ENCODE results near the gene EFCAB6.

Gene EFCAB6

DNA sequence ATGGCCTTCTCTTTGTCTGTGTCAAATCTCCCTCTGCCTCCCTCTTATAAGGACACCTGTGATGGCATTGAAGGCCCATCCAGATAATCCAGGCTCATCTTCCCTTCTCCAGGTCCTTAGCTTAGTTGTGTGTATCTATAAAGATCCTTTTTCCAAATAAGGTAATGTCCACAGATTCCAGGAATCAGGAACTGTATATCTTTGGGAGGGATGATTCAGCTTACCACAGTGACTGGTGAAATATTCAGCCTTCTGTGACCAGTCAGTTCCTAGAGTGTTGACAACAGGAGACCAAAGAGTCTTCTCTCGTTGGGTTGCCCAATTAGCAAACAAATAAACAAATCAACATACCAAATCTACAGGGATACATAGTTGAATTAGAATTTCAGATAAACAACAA is 224.5 kb downstream of the EFCAB6 start:
- Histone ChIP-seq H2BK5ac (ENCODE audit: low read depth, low read length, poor library complexity) (no peak overlapping the region), H3K27me3 (ENCODE audit: insufficient read depth, low read length) (no peaks in the 10 kb centered on the region), H3K27ac (ENCODE audit: low read depth, low read length) (no peak overlapping the region), H2BK12ac (ENCODE audit: low read length) (no peak overlapping the region), H3K4me1 (ENCODE audit: control insufficient read depth in 1 of 2, insufficient read depth in 2 of 2, low read length in 2 of 2) (no peaks in the 10 kb centered on the region), H3K79me1 (ENCODE audit: low read length) (no peaks in the 10 kb centered on the region), H3K23ac (ENCODE audit: low read length) (no peak overlapping the region), H3K79me2 (ENCODE audit: control insufficient read depth, insufficient read depth, low read length, poor library complexity) (no peaks in the 10 kb centered on the region), H2BK120ac (ENCODE audit: insufficient read depth, low read length, poor library complexity) (no peak overlapping the region), H2AFZ (ENCODE audit: insufficient read depth, low read length, poor library complexity) (no peak overlapping the region), H3K4me2 (ENCODE audit: low read length) (no peak overlapping the region), H2AK5ac (ENCODE audit: low read length) (no peak overlapping the region), H3K4me3 (ENCODE audit: low read depth, low read length) (no peak overlapping the region), H3K9me3 (ENCODE audit: insufficient read depth, low read depth, low read length) (peaks cover 5% of the 10 kb centered on the region), H3K14ac (ENCODE audit: low read length) (no peak overlapping the region), H4K12ac (ENCODE audit: low read depth, low read length) (no peak overlapping the region), H3K9ac (ENCODE audit: low read length) (no peak overlapping the region), H3K4ac (ENCODE audit: low read depth, low read length) (no peak overlapping the region), H4K8ac (ENCODE audit: low read depth, low read length) (no peak overlapping the region), H3K36me3 (ENCODE audit: control insufficient read depth in 1 of 2, insufficient read depth in 2 of 2, low read length in 2 of 2) (no peaks in the 10 kb centered on the region), H4K91ac (ENCODE audit: low read depth, low read length) (no peak overlapping the region), H3K18ac (ENCODE audit: low read length) (no peak overlapping the region)
- no peak for DNase-seq
- no CpG with 5 or more reads among the region's 1 CpG for WGBS (ENCODE audit: extremely low coverage, insufficient coverage, insufficient read length)

DNA sequence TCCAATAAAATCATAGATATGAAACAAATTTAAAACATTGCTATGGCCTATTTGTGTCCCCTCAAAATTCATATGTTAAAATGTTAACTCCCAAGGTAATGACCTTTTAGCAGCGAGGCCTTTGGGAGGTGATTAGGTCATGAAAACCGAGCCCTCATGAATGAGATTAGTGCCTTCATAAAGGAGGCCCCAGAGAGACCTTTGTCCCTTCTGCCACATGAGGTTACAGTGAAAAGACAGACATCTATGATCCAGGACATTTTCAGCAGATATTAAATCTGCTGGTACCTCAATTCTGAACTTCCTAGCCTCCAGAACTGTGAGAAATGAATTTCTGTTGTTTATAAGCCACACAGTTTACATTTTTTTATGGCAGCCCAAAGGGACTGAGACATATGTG is 228.6 kb downstream of the EFCAB6 start:
- H3K18ac ChIP-seq (ENCODE audit: low read length) = no peak overlapping the region
- H3K23ac ChIP-seq (ENCODE audit: low read length) = no peak overlapping the region
- H4K12ac ChIP-seq (ENCODE audit: low read depth, low read length) = no peak overlapping the region
- no peak overlapping the region for H3K9ac ChIP-seq (ENCODE audit: low read length)
- H3K36me3 ChIP-seq (ENCODE audit: control insufficient read depth in 1 of 2, insufficient read depth in 2 of 2, low read length in 2 of 2) = no peaks in the 10 kb centered on the region
- no peak overlapping the region for H3K14ac ChIP-seq (ENCODE audit: low read length)
- H4K91ac ChIP-seq (ENCODE audit: low read depth, low read length) = no peak overlapping the region
- no peak overlapping the region for H3K4me3 ChIP-seq (ENCODE audit: low read depth, low read length)
- peaks cover 8% of the 10 kb centered on the region for H3K9me3 ChIP-seq (ENCODE audit: insufficient read depth, low read depth, low read length)
- H3K4ac ChIP-seq (ENCODE audit: low read depth, low read length) = no peak overlapping the region
- H3K4me2 ChIP-seq (ENCODE audit: low read length) = no peak overlapping the region
- H2AK5ac ChIP-seq (ENCODE audit: low read length) = no peak overlapping the region
- no peak for DNase-seq
- H3K27ac ChIP-seq (ENCODE audit: low read depth, low read length) = no peak overlapping the region
- H2AFZ ChIP-seq (ENCODE audit: insufficient read depth, low read length, poor library complexity) = no peak overlapping the region
- no peaks in the 10 kb centered on the region for H3K4me1 ChIP-seq (ENCODE audit: control insufficient read depth in 1 of 2, insufficient read depth in 2 of 2, low read length in 2 of 2)
- no peak overlapping the region for H4K8ac ChIP-seq (ENCODE audit: low read depth, low read length)
- H3K79me1 ChIP-seq (ENCODE audit: low read length) = no peaks in the 10 kb centered on the region
- H3K79me2 ChIP-seq (ENCODE audit: control insufficient read depth, insufficient read depth, low read length, poor library complexity) = no peaks in the 10 kb centered on the region
- H3K27me3 ChIP-seq (ENCODE audit: insufficient read depth, low read length) = no peaks in the 10 kb centered on the region
- no peak overlapping the region for H2BK120ac ChIP-seq (ENCODE audit: insufficient read depth, low read length, poor library complexity)
- no peak overlapping the region for H2BK12ac ChIP-seq (ENCODE audit: low read length)
- no CpG with 5 or more reads among the region's 2 CpGs for WGBS (ENCODE audit: extremely low coverage, insufficient coverage, insufficient read length)
- no peak overlapping the region for H2BK5ac ChIP-seq (ENCODE audit: low read depth, low read length, poor library complexity)

DNA sequence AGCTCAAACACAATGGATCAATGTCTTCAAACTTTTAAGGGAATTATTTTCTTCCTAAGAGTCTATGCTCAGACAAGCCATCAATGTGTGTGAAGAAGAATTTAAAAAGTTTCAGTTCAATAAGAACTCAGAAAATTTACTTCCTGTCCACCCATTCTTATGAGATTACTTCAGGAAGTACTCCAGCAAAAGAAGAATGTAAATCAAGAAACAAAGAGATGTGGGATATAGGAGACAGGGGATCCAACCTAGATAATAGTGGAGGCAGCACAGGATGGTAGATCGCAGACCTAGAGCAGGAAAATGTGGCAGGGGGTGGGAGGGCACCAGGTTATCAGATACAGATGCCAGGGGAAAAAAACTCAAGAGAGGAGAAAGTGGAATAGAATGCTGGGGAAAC is 229.7 kb downstream of the EFCAB6 start:
- no peak overlapping the region for H3K4me3 ChIP-seq (ENCODE audit: low read depth, low read length)
- no peak overlapping the region for H3K27ac ChIP-seq (ENCODE audit: low read depth, low read length)
- H3K4me2 ChIP-seq (ENCODE audit: low read length) = no peak overlapping the region
- peaks cover 8% of the 10 kb centered on the region for H3K9me3 ChIP-seq (ENCODE audit: insufficient read depth, low read depth, low read length)
- no peaks in the 10 kb centered on the region for H3K27me3 ChIP-seq (ENCODE audit: insufficient read depth, low read length)
- H3K36me3 ChIP-seq (ENCODE audit: control insufficient read depth in 1 of 2, insufficient read depth in 2 of 2, low read length in 2 of 2) = no peaks in the 10 kb centered on the region
- no peak overlapping the region for H2BK5ac ChIP-seq (ENCODE audit: low read depth, low read length, poor library complexity)
- no peak overlapping the region for H2AK5ac ChIP-seq (ENCODE audit: low read length)
- H3K79me1 ChIP-seq (ENCODE audit: low read length) = no peaks in the 10 kb centered on the region
- H3K18ac ChIP-seq (ENCODE audit: low read length) = no peak overlapping the region
- H3K23ac ChIP-seq (ENCODE audit: low read length) = no peak overlapping the region
- H3K79me2 ChIP-seq (ENCODE audit: control insufficient read depth, insufficient read depth, low read length, poor library complexity) = no peaks in the 10 kb centered on the region
- H4K12ac ChIP-seq (ENCODE audit: low read depth, low read length) = no peak overlapping the region
- H4K91ac ChIP-seq (ENCODE audit: low read depth, low read length) = no peak overlapping the region
- H3K9ac ChIP-seq (ENCODE audit: low read length) = no peak overlapping the region
- no peak overlapping the region for H2AFZ ChIP-seq (ENCODE audit: insufficient read depth, low read length, poor library complexity)
- no peak overlapping the region for H3K4ac ChIP-seq (ENCODE audit: low read depth, low read length)
- WGBS (ENCODE audit: extremely low coverage, insufficient coverage, insufficient read length) = no CpG with 5 or more reads among the region's 1 CpG
- H2BK12ac ChIP-seq (ENCODE audit: low read length) = no peak overlapping the region
- no peak overlapping the region for H4K8ac ChIP-seq (ENCODE audit: low read depth, low read length)
- DNase-seq = no peak
- H2BK120ac ChIP-seq (ENCODE audit: insufficient read depth, low read length, poor library complexity) = no peak overlapping the region
- H3K14ac ChIP-seq (ENCODE audit: low read length) = no peak overlapping the region
- no peaks in the 10 kb centered on the region for H3K4me1 ChIP-seq (ENCODE audit: control insufficient read depth in 1 of 2, insufficient read depth in 2 of 2, low read length in 2 of 2)

DNA sequence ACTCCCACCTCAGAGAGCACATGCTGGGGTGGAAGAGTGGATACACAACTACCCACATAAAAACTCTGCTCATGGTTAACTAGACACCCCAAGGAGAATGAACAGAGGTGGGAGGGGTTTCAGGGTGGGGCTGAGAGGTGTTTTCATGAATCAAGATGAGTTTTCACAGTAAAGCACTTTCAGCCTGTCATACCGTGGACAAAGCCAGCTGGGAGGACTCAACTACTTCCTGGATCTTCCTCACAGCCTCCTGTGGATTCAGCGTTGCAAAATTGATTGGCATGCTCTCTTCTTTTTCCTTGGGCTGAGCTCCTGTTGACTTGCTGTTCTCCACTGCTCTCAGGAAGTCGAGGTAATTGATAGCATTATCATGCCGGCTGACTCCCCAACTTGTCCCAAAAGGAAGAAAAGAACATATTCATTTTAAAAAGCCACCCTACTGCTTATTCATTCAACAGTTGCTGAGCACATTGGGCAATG is 231.8 kb downstream of the EFCAB6 start:
- H2AK5ac ChIP-seq (ENCODE audit: low read length) = no peak overlapping the region
- no peak overlapping the region for H3K18ac ChIP-seq (ENCODE audit: low read length)
- WGBS (ENCODE audit: extremely low coverage, insufficient coverage, insufficient read length) = no CpG with 5 or more reads among the region's 4 CpGs
- no peaks in the 10 kb centered on the region for H3K27me3 ChIP-seq (ENCODE audit: insufficient read depth, low read length)
- no peak overlapping the region for H2AFZ ChIP-seq (ENCODE audit: insufficient read depth, low read length, poor library complexity)
- no peak overlapping the region for H3K14ac ChIP-seq (ENCODE audit: low read length)
- H3K4me2 ChIP-seq (ENCODE audit: low read length) = no peak overlapping the region
- H3K27ac ChIP-seq (ENCODE audit: low read depth, low read length) = no peak overlapping the region
- H3K4me3 ChIP-seq (ENCODE audit: low read depth, low read length) = no peak overlapping the region
- no peaks in the 10 kb centered on the region for H3K4me1 ChIP-seq (ENCODE audit: control insufficient read depth in 1 of 2, insufficient read depth in 2 of 2, low read length in 2 of 2)
- H2BK120ac ChIP-seq (ENCODE audit: insufficient read depth, low read length, poor library complexity) = no peak overlapping the region
- H3K9ac ChIP-seq (ENCODE audit: low read length) = no peak overlapping the region
- no peak for DNase-seq
- no peak overlapping the region for H3K23ac ChIP-seq (ENCODE audit: low read length)
- no peak overlapping the region for H3K4ac ChIP-seq (ENCODE audit: low read depth, low read length)
- H3K9me3 ChIP-seq (ENCODE audit: insufficient read depth, low read depth, low read length) = peaks cover 8% of the 10 kb centered on the region
- no peaks in the 10 kb centered on the region for H3K36me3 ChIP-seq (ENCODE audit: control insufficient read depth in 1 of 2, insufficient read depth in 2 of 2, low read length in 2 of 2)
- no peak overlapping the region for H4K8ac ChIP-seq (ENCODE audit: low read depth, low read length)
- H4K12ac ChIP-seq (ENCODE audit: low read depth, low read length) = no peak overlapping the region
- no peaks in the 10 kb centered on the region for H3K79me1 ChIP-seq (ENCODE audit: low read length)
- no peak overlapping the region for H2BK12ac ChIP-seq (ENCODE audit: low read length)
- H3K79me2 ChIP-seq (ENCODE audit: control insufficient read depth, insufficient read depth, low read length, poor library complexity) = no peaks in the 10 kb centered on the region
- no peak overlapping the region for H4K91ac ChIP-seq (ENCODE audit: low read depth, low read length)
- H2BK5ac ChIP-seq (ENCODE audit: low read depth, low read length, poor library complexity) = no peak overlapping the region
